Measurements from ENCODE around the gene IFNAR1.

Gene IFNAR1

GRCh38 chr21:33348706-33349105, 23.9 kb downstream of the IFNAR1 start:
- DNase-seq (ENCODE audit: low spot score), result no peak
- no peak for TF ChIP-seq CTCF (IDR thresholded peaks at IDR 0.05; ENCODE audit: extremely low read depth, missing control alignments)

- no peak for DNase-seq (ENCODE audit: low spot score)
- TF ChIP-seq CTCF (IDR thresholded peaks at IDR 0.05; ENCODE audit: extremely low read depth, missing control alignments), result no peak
Measured at GRCh38 chr21:33350676-33351075, 25.9 kb downstream of the IFNAR1 start.

GRCh38 chr21:33355355-33355754, 30.6 kb downstream of the IFNAR1 start:
- no peak for TF ChIP-seq CTCF (IDR thresholded peaks at IDR 0.05; ENCODE audit: extremely low read depth, missing control alignments)
- DNase-seq (ENCODE audit: low spot score), result no peak

- no peak for TF ChIP-seq CTCF (IDR thresholded peaks at IDR 0.05; ENCODE audit: extremely low read depth, missing control alignments)
- DNase-seq (ENCODE audit: low spot score), result no peak
Measured at GRCh38 chr21:33355996-33356395, 31.2 kb downstream of the IFNAR1 start.

- DNase-seq (ENCODE audit: low spot score), result no peak
Measured at GRCh38 chr21:33357177-33357576, 32.4 kb downstream of the IFNAR1 start.

GRCh38 chr21:33359446-33359845, 34.7 kb downstream of the IFNAR1 start:
- DNase-seq (ENCODE audit: low spot score), result no peak
- TF ChIP-seq CTCF (IDR thresholded peaks at IDR 0.05; ENCODE audit: extremely low read depth, missing control alignments), result no peak

More at GRCh38 chr21:33357177-33357576, 32.4 kb downstream of the IFNAR1 start:
- TF ChIP-seq CTCF (IDR thresholded peaks at IDR 0.05; ENCODE audit: extremely low read depth, missing control alignments), result no peak

- TF ChIP-seq CTCF (IDR thresholded peaks at IDR 0.05; ENCODE audit: extremely low read depth, missing control alignments), result no peak
- DNase-seq (ENCODE audit: low spot score), result no peak
Measured at GRCh38 chr21:33360281-33360680, 35.5 kb downstream of the IFNAR1 start.
